NB4 (cell line): ENCODE data around the gene DBH.

Experiments used
- MYC ChIP-seq: IDR thresholded peaks from 2 replicates; pipeline ENCODE4 v1.6.1; 2011; ENCODE audit warnings: low read depth, low read length
- POLR2A ChIP-seq: IDR thresholded peaks from 2 replicates; pipeline ENCODE4 v1.6.1; 2011; ENCODE audit warnings: mild to moderate bottlenecking; ENCODE audit not compliant: insufficient read length; ENCODE audit errors: extremely low read depth
- TF ChIP-seq, protein P1 (sequence below): IDR thresholded peaks from one replicate; pipeline ENCODE4 v1.5.1; 2012; ENCODE audit warnings: low read depth, low read length

DNA sequence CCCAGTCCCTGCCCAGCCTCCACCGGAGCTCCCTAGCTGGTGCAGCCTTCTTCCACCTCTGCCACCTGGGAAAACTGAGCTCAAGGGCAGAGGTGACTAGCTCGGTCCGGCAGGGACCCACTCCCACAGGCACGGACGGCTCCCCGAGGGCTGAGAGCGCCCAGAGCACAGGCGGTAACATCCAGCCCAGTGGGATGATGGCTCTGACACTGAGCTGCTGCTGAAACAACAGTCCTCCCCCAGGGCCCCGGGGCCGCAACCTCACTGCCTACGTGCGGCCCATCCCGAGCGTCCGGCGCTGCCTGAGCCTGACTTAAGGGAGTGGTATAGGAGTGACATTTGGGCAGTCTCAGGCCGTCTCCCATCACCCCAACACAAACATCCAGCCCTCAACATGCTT is 30.7 kb upstream of the DBH start:
- TF ChIP-seq POLR2A (no peak), MYC (no peak)
- TF ChIP-seq, protein P1, sequence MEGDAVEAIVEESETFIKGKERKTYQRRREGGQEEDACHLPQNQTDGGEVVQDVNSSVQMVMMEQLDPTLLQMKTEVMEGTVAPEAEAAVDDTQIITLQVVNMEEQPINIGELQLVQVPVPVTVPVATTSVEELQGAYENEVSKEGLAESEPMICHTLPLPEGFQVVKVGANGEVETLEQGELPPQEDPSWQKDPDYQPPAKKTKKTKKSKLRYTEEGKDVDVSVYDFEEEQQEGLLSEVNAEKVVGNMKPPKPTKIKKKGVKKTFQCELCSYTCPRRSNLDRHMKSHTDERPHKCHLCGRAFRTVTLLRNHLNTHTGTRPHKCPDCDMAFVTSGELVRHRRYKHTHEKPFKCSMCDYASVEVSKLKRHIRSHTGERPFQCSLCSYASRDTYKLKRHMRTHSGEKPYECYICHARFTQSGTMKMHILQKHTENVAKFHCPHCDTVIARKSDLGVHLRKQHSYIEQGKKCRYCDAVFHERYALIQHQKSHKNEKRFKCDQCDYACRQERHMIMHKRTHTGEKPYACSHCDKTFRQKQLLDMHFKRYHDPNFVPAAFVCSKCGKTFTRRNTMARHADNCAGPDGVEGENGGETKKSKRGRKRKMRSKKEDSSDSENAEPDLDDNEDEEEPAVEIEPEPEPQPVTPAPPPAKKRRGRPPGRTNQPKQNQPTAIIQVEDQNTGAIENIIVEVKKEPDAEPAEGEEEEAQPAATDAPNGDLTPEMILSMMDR, result no peak
